Fibroblast of mammary gland (primary cell): ENCODE results near the gene AGRP.
"Not testable (repeated sequence)": the region's sequence is repeated elsewhere in the genome, so short reads cannot be mapped to it uniquely, and the experiment has no call there.

ENCODE experiments used
- DNase-seq: peaks from one replicate; pipeline ENCODE4 v3.0.0-alpha.2; 2010; ENCODE audit warnings: low read depth
- H3K4me3 ChIP-seq: 2 replicates; pipeline ENCODE4 v1.5.1; 2011; ENCODE audit warnings: low read depth, mild to moderate bottlenecking, low read length, moderate library complexity; ENCODE audit not compliant: control insufficient read depth
- TF ChIP-seq, protein P1 (sequence below): conservative IDR thresholded peaks from 2 replicates; pipeline ENCODE4 v1.5.1; 2011; ENCODE audit warnings: low read depth, low read length, inconsistent platforms; ENCODE audit not compliant: control insufficient read depth, insufficient read depth

AGRP gene

GRCh38 chr16:67499106-67499505, 15.8 kb upstream of the AGRP start:
- DNase-seq: peak; percentile 80
- TF ChIP-seq, protein P1, sequence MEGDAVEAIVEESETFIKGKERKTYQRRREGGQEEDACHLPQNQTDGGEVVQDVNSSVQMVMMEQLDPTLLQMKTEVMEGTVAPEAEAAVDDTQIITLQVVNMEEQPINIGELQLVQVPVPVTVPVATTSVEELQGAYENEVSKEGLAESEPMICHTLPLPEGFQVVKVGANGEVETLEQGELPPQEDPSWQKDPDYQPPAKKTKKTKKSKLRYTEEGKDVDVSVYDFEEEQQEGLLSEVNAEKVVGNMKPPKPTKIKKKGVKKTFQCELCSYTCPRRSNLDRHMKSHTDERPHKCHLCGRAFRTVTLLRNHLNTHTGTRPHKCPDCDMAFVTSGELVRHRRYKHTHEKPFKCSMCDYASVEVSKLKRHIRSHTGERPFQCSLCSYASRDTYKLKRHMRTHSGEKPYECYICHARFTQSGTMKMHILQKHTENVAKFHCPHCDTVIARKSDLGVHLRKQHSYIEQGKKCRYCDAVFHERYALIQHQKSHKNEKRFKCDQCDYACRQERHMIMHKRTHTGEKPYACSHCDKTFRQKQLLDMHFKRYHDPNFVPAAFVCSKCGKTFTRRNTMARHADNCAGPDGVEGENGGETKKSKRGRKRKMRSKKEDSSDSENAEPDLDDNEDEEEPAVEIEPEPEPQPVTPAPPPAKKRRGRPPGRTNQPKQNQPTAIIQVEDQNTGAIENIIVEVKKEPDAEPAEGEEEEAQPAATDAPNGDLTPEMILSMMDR: no peak

GRCh38 chr16:67490335-67491096, 7.2 kb upstream of the AGRP start:
- H3K4me3 ChIP-seq: no peak overlapping the region
- peak; percentile 80 for DNase-seq
- TF ChIP-seq, protein P1: no peak

More at GRCh38 chr16:67499106-67499505, 15.8 kb upstream of the AGRP start:
- no peak overlapping the region for H3K4me3 ChIP-seq

- peak; percentile 25 for DNase-seq
- TF ChIP-seq, protein P1: no peak
- no peak overlapping the region for H3K4me3 ChIP-seq
These were observed 6.2 kb upstream of the AGRP start for GRCh38 chr16:67489401-67490083.

DNA sequence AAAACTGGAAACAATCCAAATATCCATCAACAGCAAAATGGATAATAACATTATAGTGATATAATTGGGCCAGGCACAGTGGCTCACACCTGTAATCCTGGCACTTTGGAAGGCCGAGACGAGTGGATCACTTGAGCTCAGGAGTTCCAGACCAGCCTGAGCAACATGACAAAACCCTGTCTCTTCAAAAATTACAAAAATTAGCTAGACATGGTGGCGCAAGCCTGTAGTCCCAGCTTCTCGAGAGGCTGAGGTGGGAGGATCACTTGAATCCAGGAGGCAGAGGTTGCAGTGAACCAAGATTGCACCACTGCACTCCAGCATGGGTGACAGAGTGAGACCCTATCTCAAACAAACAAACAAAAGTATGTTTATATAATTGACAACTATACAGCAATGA, 4.2 kb upstream of the AGRP start:
- H3K4me3 ChIP-seq, DNase-seq: not testable (repeated sequence)

DNA sequence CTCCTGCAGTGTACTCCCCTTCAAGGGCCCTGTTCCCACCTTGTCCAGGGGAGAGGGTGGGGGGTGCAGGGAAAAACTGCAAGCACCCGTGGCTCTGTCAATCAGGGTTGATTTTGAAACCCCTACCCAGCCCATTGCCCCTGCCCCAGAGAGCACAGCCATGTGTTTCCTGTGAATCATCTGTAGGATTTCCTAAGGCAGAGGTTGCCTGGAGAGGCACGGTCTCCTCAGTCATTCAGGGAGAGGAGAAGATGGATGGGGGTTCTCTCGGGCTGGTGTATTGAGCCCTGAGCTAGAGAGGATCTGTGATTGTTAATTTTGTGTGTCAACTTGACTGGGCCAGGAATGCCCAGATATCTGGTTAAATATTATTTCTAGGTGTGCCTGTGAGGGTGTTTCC, 3.5 kb upstream of the AGRP start:
- peak; percentile 38 for DNase-seq
- TF ChIP-seq, protein P1: no peak
- no peak overlapping the region for H3K4me3 ChIP-seq

DNA sequence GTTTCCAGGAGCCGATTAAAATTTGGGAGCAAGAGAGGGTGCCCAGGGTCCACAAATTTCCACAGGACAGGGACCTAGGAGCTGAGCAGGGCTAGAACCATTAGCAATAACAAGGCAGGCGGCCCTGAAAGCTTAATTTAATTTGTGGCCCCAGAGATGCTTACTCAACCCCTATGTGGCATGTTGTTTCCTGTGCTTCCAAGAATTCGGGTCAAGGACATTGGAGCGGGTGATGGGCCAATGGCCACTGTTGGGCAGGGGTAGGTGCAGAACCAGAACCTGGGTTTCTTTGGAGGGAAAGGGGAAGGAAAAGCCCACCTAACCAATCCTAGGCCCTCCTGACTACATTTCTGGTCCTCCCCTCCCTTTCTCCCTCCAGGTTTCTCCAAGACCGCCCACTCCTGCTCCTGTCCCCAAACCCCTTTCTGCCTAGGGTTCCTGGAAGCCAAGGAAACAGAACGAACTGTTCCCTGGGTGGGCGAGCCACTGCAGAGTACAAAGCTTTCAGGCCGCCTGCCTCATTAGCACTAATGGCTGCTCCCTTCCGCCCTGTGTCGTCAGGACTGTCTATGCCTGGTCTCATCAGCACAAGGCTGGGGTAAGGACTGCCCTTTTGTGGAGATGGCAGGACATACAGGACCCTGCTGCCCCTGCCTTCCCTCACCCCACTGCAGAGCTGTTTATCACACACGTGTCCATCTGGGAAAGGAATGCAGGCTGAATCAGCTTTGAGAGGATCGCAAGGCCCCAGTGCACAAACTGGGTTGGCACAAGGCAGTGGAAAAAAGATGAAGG, 581 bp upstream of the AGRP start:
- DNase-seq: no peak

More for the DNA sequence above, 581 bp upstream of the AGRP start:
- TF ChIP-seq, protein P1: no peak
- H3K4me3 ChIP-seq: no peak overlapping the region
